HepG2 (cell line): ENCODE data around the gene BCAS3. TPM values are rescaled to one million over a fixed set of nuclear protein-coding genes. Genes with fewer than 3 reads are reported as not detected.

Experiments
- ATF7 ChIP-seq, 2 experiments: fragments of 450-650 bp in 1 of 2; sonication (generic) in 1 of 2; formaldehyde crosslinking in 1 of 2; IDR thresholded peaks; 2 replicates each; pipeline versions ENCODE4 v1.4.0 to v1.6.1; 2016 to 2020; ENCODE audit warnings: antibody characterized with exemption in 1 of 2, mild to moderate bottlenecking in 1 of 2, missing genetic modification reagents in 1 of 2
- CBFB ChIP-seq: sonication (generic); formaldehyde crosslinking; IDR thresholded peaks from 2 replicates; pipeline ENCODE4 v1.4.0; 2020; ENCODE audit warnings: missing genetic modification reagents
- CCDC6 ChIP-seq: sonication (generic); formaldehyde crosslinking; IDR thresholded peaks from 2 replicates; pipeline ENCODE4 v1.8.1; 2022; ENCODE audit warnings: mild to moderate bottlenecking, missing genetic modification reagents, moderate library complexity
- FOXP1 ChIP-seq, 2 experiments: fragments of 450-650 bp in 1 of 2; IDR thresholded peaks; 2 replicates each; pipeline ENCODE4 v1.6.1; 2017 to 2018; ENCODE audit warnings: antibody characterized with exemption in 1 of 2
- GABPA ChIP-seq, 2 experiments: IDR thresholded peaks; 2 replicates each; pipeline ENCODE4 v1.6.1; 2011 to 2016; ENCODE audit warnings: low read depth in 2 of 2, low read length in 1 of 2, missing biosample characterization in 1 of 2, missing genetic modification characterization in 1 of 2
- HHEX ChIP-seq: IDR thresholded peaks from 2 replicates; pipeline ENCODE4 v1.6.1; 2016; ENCODE audit warnings: control low read depth
- NFIC ChIP-seq: IDR thresholded peaks from 2 replicates; pipeline ENCODE4 v1.6.1; 2012; ENCODE audit warnings: mild to moderate bottlenecking, low read length, inconsistent platforms
- RBM39 ChIP-seq: fragments of 200-400 bp; formaldehyde crosslinking; IDR thresholded peaks from one replicate; pipeline ENCODE4 v1.6.1; 2018; ENCODE audit warnings: antibody characterized with exemption, mild to moderate bottlenecking, low read depth, low read length; ENCODE audit not compliant: poor library complexity, severe bottlenecking
- RFXAP ChIP-seq: sonication (generic); formaldehyde crosslinking; IDR thresholded peaks from 2 replicates; pipeline ENCODE4 v1.4.0; 2020; ENCODE audit warnings: missing genetic modification reagents, borderline replicate concordance
- SYNCRIP ChIP-seq: fragments of 200-400 bp; formaldehyde crosslinking; IDR thresholded peaks from 2 replicates; pipeline ENCODE4 v1.6.1; 2018; ENCODE audit warnings: mild to moderate bottlenecking, low read depth, low read length; ENCODE audit not compliant: insufficient read depth
- ZNF292 ChIP-seq: sonication (generic); formaldehyde crosslinking; IDR thresholded peaks from 2 replicates; pipeline ENCODE4 v1.8.1; 2022; ENCODE audit warnings: mild to moderate bottlenecking, low read depth, missing genetic modification reagents, borderline replicate concordance
- ZNF30 ChIP-seq: sonication (generic); formaldehyde crosslinking; IDR thresholded peaks from 2 replicates; pipeline ENCODE4 v1.5.0; 2020; ENCODE audit warnings: mild to moderate bottlenecking, missing genetic modification reagents
- ZNF569 ChIP-seq: sonication (generic); formaldehyde crosslinking; IDR thresholded peaks from 2 replicates; pipeline ENCODE4 v1.5.0; 2020; ENCODE audit warnings: mild to moderate bottlenecking, missing genetic modification reagents, moderate library complexity, borderline replicate concordance
- ZNF614 ChIP-seq: IDR thresholded peaks from 2 replicates; pipeline ENCODE4 v1.6.1; 2018; ENCODE audit warnings: missing biosample characterization, missing genetic modification reagents, inconsistent platforms, borderline replicate concordance
- ZNF773 ChIP-seq: sonication (generic); formaldehyde crosslinking; IDR thresholded peaks from 2 replicates; pipeline ENCODE4 v1.4.0; 2020; ENCODE audit warnings: missing genetic modification reagents, borderline replicate concordance
- polyA plus RNA-seq, 8 experiments: library from polyadenylated mRNA; depleted of rRNA in 3 of 8; stranded (reverse) in 7 of 8; unstranded in 1 of 8; fragments of >200 nt; fragmentation: Illumina TruSeq in 4 of 8; extraction: Trizol in 4 of 8; gene quantifications; 2 replicates each; pipeline versions ENCODE4 v1.2.1 to v1.2.3, GENCODE V29; 2011 to 2016; ENCODE audit warnings: low read depth in 4 of 8, missing spikeins in 1 of 8, mixed read lengths in 1 of 8; ENCODE audit not compliant: insufficient read depth in 1 of 8
- total RNA-seq, 5 experiments: library from RNA; depleted of rRNA; stranded (reverse); fragments of >200 nt; fragmentation: Illumina TruSeq; extraction: Trizol; gene quantifications; 2 replicates each; pipeline ENCODE4 v1.2.3, GENCODE V29; 2016; ENCODE audit warnings: low read depth in 1 of 5
- TF ChIP-seq, protein P1 (sequence below): sonication (generic); formaldehyde crosslinking; IDR thresholded peaks from 2 replicates; pipeline ENCODE4 v1.8.1; 2023; ENCODE audit warnings: mild to moderate bottlenecking, missing genetic modification reagents
- TF ChIP-seq, protein P2 (sequence below): sonication (generic); formaldehyde crosslinking; conservative IDR thresholded peaks from 2 replicates; pipeline ENCODE4 v1.8.0; 2022; ENCODE audit warnings: low read depth, missing genetic modification reagents
- TF ChIP-seq, protein P3 (sequence below): sonication (generic); formaldehyde crosslinking; IDR thresholded peaks from 2 replicates; pipeline ENCODE4 v1.8.0; 2022; ENCODE audit warnings: missing genetic modification reagents, mild to moderate bottlenecking, inconsistent platforms, borderline replicate concordance
- TF ChIP-seq, protein P4 (sequence below): sonication (generic); formaldehyde crosslinking; IDR thresholded peaks from 2 replicates; pipeline ENCODE4 v1.9.0; 2022; ENCODE audit warnings: low read depth, missing genetic modification reagents
- TF ChIP-seq, protein P5 (sequence below): sonication (generic); formaldehyde crosslinking; IDR thresholded peaks from 2 replicates; pipeline ENCODE4 v1.4.0; 2020; ENCODE audit warnings: mild to moderate bottlenecking, missing genetic modification reagents

The BCAS3 gene
- total and polyA plus RNA-seq, 2 of the 13 experiments (the other 11 are each of a cell fraction or from before 2014, with no cell fraction given) = 10.7 to 11.2 TPM

DNA sequence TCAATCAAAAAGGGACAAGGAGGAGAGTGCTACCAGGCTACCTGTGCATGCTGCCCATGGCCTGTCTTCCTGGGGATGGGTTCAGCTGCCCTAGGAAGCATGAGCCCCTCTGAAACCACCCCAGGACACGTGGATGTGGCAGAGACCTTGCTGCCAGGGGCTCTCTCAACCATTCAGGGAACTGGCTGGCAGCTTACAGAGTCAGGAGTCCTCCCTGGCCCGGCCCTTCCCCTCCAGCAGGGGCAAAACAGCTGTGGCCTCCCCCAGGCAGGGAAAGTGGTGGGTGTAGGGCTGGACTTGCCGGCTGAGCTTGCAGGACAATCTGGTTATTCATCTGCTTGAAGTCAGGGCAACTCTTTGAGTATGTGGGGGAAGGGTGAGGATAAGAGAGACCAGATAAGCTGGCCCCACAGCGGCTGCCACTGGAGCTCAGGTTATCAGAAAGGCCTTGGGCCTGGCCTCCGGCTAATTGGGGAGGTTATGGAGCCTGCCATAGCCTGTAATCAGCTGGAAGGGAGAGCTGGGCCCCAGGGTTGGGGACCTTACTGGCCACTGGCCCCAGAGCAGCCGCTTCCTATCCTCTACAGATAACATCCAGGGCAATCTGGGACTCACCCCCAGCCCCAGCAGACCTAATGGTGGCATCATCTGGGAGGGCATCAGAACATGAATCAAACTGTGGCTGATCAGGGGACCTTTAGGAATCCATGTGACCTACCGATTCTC lies 716.4 kb downstream of the BCAS3 start (continued):
- TF ChIP-seq SYNCRIP = no peak
- TF ChIP-seq, protein P1, sequence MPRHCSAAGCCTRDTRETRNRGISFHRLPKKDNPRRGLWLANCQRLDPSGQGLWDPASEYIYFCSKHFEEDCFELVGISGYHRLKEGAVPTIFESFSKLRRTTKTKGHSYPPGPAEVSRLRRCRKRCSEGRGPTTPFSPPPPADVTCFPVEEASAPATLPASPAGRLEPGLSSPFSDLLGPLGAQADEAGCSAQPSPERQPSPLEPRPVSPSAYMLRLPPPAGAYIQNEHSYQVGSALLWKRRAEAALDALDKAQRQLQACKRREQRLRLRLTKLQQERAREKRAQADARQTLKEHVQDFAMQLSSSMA = peak; percentile 32; the same call in 1 of the 2 replicates
- TF ChIP-seq, protein P2, sequence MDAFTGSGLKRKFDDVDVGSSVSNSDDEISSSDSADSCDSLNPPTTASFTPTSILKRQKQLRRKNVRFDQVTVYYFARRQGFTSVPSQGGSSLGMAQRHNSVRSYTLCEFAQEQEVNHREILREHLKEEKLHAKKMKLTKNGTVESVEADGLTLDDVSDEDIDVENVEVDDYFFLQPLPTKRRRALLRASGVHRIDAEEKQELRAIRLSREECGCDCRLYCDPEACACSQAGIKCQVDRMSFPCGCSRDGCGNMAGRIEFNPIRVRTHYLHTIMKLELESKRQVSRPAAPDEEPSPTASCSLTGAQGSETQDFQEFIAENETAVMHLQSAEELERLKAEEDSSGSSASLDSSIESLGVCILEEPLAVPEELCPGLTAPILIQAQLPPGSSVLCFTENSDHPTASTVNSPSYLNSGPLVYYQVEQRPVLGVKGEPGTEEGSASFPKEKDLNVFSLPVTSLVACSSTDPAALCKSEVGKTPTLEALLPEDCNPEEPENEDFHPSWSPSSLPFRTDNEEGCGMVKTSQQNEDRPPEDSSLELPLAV (CRISPR knock-in tag) = no peak
- TF ChIP-seq CBFB (CRISPR knock-in tag) = no peak
- TF ChIP-seq GABPA (IDR thresholded peaks at IDR 0.05; ENCODE audit: low read depth, low read length) = no peak
- no peak for TF ChIP-seq GABPA (CRISPR knock-in tag; IDR thresholded peaks at IDR 0.05; ENCODE audit: low read depth)
- peak; percentile 85 for TF ChIP-seq RBM39
- TF ChIP-seq, protein P3, sequence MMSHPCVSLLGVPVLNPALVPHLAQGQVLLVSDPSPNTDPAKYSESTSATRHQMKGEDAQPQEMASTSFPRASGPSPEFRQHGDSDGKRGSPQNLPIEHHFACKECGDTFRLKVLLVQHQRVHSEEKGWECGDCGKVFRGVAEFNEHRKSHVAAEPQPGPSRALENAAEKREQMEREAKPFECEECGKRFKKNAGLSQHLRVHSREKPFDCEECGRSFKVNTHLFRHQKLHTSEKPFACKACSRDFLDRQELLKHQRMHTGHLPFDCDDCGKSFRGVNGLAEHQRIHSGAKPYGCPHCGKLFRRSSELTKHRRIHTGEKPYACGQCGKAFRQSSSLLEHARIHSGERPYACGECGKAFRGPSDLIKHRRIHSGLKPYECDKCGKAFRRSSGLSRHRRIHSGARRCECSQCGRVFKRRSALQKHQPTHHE (CRISPR knock-in tag) = peak; percentile 74; the same call in 1 of the 2 replicates
- TF ChIP-seq, protein P4, sequence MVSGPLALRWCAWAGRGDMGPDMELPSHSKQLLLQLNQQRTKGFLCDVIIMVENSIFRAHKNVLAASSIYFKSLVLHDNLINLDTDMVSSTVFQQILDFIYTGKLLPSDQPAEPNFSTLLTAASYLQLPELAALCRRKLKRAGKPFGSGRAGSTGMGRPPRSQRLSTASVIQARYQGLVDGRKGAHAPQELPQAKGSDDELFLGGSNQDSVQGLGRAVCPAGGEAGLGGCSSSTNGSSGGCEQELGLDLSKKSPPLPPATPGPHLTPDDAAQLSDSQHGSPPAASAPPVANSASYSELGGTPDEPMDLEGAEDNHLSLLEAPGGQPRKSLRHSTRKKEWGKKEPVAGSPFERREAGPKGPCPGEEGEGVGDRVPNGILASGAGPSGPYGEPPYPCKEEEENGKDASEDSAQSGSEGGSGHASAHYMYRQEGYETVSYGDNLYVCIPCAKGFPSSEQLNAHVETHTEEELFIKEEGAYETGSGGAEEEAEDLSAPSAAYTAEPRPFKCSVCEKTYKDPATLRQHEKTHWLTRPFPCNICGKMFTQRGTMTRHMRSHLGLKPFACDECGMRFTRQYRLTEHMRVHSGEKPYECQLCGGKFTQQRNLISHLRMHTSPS (CRISPR knock-in tag) = peak; percentile 82; the same call in 1 of the 2 replicates
- no peak for TF ChIP-seq ZNF773
- no peak for TF ChIP-seq ZNF569 (CRISPR knock-in tag)
- TF ChIP-seq RFXAP = peak; percentile 71; the same call in 1 of the 2 replicates
- TF ChIP-seq ZNF30 (CRISPR knock-in tag) = no peak
- TF ChIP-seq CCDC6 (CRISPR knock-in tag) = no peak
- no peak for TF ChIP-seq ATF7 (IDR thresholded peaks at IDR 0.05)
- no peak for TF ChIP-seq ATF7 (CRISPR knock-in tag; IDR thresholded peaks at IDR 0.05)
- TF ChIP-seq ZNF292 (CRISPR knock-in tag) = peak; percentile 74; the same call in 1 of the 2 replicates
- TF ChIP-seq HHEX (CRISPR knock-in tag) = no peak
- TF ChIP-seq, protein P5, sequence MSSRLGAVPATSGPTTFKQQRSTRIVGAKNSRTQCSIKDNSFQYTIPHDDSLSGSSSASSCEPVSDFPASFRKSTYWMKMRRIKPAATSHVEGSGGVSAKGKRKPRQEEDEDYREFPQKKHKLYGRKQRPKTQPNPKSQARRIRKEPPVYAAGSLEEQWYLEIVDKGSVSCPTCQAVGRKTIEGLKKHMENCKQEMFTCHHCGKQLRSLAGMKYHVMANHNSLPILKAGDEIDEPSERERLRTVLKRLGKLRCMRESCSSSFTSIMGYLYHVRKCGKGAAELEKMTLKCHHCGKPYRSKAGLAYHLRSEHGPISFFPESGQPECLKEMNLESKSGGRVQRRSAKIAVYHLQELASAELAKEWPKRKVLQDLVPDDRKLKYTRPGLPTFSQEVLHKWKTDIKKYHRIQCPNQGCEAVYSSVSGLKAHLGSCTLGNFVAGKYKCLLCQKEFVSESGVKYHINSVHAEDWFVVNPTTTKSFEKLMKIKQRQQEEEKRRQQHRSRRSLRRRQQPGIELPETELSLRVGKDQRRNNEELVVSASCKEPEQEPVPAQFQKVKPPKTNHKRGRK (CRISPR knock-in tag) = no peak
- no peak for TF ChIP-seq FOXP1 (IDR thresholded peaks at IDR 0.05)
- 0 out of 2 replicates have a peak, but pooled peaks have one; percentile 6 for TF ChIP-seq FOXP1 (CRISPR knock-in tag; IDR thresholded peaks at IDR 0.05)
- no peak for TF ChIP-seq NFIC
- peak; percentile 74; the same call in 1 of the 2 replicates for TF ChIP-seq ZNF614 (CRISPR knock-in tag)
